PC-9 (cell line): ENCODE results near the gene DNMT3A. TPM values are rescaled to one million over a fixed set of nuclear protein-coding genes. Genes with fewer than 3 reads are reported as not detected.

ENCODE experiments used
- BruUV-seq: library from RNA; stranded (reverse); fragments of 400-500 nt; replicated peaks from 2 replicates; lab custom pipeline; 2021; lab: Mats Ljungman, UMichigan
- CTCF ChIA-PET: fragments of 300-600 bp; sonication (Branson Sonifier 250); formaldehyde crosslinking; loops from one replicate; lab custom pipeline; 2022; ENCODE audit warnings: antibody characterized with exemption; lab: Charles Lee
- POLR2A ChIA-PET: fragments of 300-600 bp; sonication (Branson Sonifier 250); formaldehyde crosslinking; loops from one replicate; lab custom pipeline; 2022; ENCODE audit warnings: antibody characterized with exemption; ENCODE audit not compliant: unreplicated experiment; lab: Charles Lee
- DNase-seq, 2 experiments: peaks; one replicate each; pipeline versions ENCODE4 v3.0.0 to v3.0.0-alpha.2; 2015 to 2022; ENCODE audit warnings: mixed read lengths in 1 of 2
- H2AFZ ChIP-seq: fragments of 200-600 bp; sonication (generic); 2 replicates; pipeline ENCODE4 v1.8.1; 2017; ENCODE audit warnings: antibody characterized with exemption
- H3F3A ChIP-seq: fragments of 200-600 bp; sonication (generic); 2 replicates; pipeline ENCODE4 v1.8.1; 2017; ENCODE audit warnings: antibody characterized with exemption, mild to moderate bottlenecking, low read depth; ENCODE audit not compliant: insufficient read depth
- H3K27ac ChIP-seq: fragments of 200-600 bp; sonication (generic); 2 replicates; pipeline ENCODE4 v1.6.1; 2016; ENCODE audit warnings: mixed run types
- H3K27me3 ChIP-seq: fragments of 200-600 bp; sonication (generic); 2 replicates; pipeline ENCODE4 v1.6.1; 2016; ENCODE audit warnings: low read depth, mixed run types; ENCODE audit not compliant: insufficient read depth
- H3K36me3 ChIP-seq: fragments of 200-600 bp; sonication (generic); 2 replicates; pipeline ENCODE4 v1.6.1; 2016; ENCODE audit warnings: low read depth, mixed run types
- H3K4me1 ChIP-seq: fragments of 200-600 bp; sonication (generic); replicated peaks from 2 replicates; pipeline ENCODE4 v1.6.1; 2016; ENCODE audit warnings: mixed run types; ENCODE audit not compliant: insufficient read depth
- H3K4me2 ChIP-seq: fragments of 200-600 bp; sonication (generic); 2 replicates; pipeline ENCODE4 v1.6.1; 2017; ENCODE audit warnings: mixed run types
- H3K4me3 ChIP-seq: fragments of 200-600 bp; sonication (generic); 2 replicates; pipeline ENCODE4 v1.6.1; 2016; ENCODE audit warnings: mixed run types
- H3K79me2 ChIP-seq: fragments of 200-600 bp; sonication (generic); 2 replicates; pipeline ENCODE4 v1.6.1; 2017; ENCODE audit warnings: low read depth, mixed run types
- H3K9me2 ChIP-seq: fragments of 200-600 bp; sonication (generic); 2 replicates; pipeline ENCODE4 v1.8.1; 2017; ENCODE audit warnings: mild to moderate bottlenecking; ENCODE audit not compliant: insufficient read depth
- H3K9me3 ChIP-seq: fragments of 200-600 bp; sonication (generic); 2 replicates; pipeline ENCODE4 v1.8.1; 2016; ENCODE audit warnings: low read depth; ENCODE audit not compliant: insufficient read depth
- H4K20me1 ChIP-seq: fragments of 200-600 bp; sonication (generic); 2 replicates; pipeline ENCODE4 v1.8.1; 2017; ENCODE audit not compliant: insufficient read depth
- CTCF ChIP-seq: fragments of 200-600 bp; sonication (generic); conservative IDR thresholded peaks from 2 replicates; pipeline ENCODE4 v1.6.1; 2017; ENCODE audit warnings: mixed run types, antibody characterized with exemption, mild to moderate bottlenecking, moderate library complexity
- EZH2 ChIP-seq: fragments of 200-600 bp; sonication (generic); IDR thresholded peaks from 2 replicates; pipeline ENCODE4 v1.8.0; 2017; ENCODE audit warnings: antibody characterized with exemption, low read depth
- intact Hi-C: fragments of 100-400 bp; cut with micrococcal nuclease; formaldehyde crosslinking; loops from one replicate; pipeline ENCODE4 v1.10.0; 2022; ENCODE audit not compliant: unreplicated experiment
- total RNA-seq: library from RNA; stranded (reverse); gene quantifications from 2 replicates; pipeline ENCODE4 v1.2.3, GENCODE V29; 2021

The DNMT3A gene
- total RNA-seq, 1 experiment from 2014 or later = 38.9 TPM

GRCh38 chr2:25293145-25293544 is 48.6 kb downstream of the DNMT3A start:
- intact Hi-C loops = no loop called here
- Histone ChIP-seq H3K79me2 (no peaks in the 10 kb centered on the region), H3K4me2 (no peak overlapping the region), H3K4me3 (no peak overlapping the region), H3F3A (peaks cover 4% of the 10 kb centered on the region; the same call in 1 of the 2 replicates), H3K9me3 (no peaks in the 10 kb centered on the region), H3K36me3 (no peaks in the 10 kb centered on the region), H3K27ac (no peak overlapping the region), H4K20me1 (no peaks in the 10 kb centered on the region), H3K9me2 (no peaks in the 10 kb centered on the region), H3K27me3 (no peaks in the 10 kb centered on the region), H2AFZ (no peak overlapping the region), H3K4me1 (no peaks in the 10 kb centered on the region)
- ChIA-PET POLR2A (no interaction called here), CTCF (no interaction called here)
- no TSS peak for BruUV-seq
- TF ChIP-seq EZH2 (no peak), CTCF (no peak)
- DNase-seq = no peak

- ChIA-PET CTCF (no interaction called here), POLR2A (no interaction called here)
- Histone ChIP-seq H3K4me3 (no peak overlapping the region), H4K20me1 (no peaks in the 10 kb centered on the region), H3K27me3 (no peaks in the 10 kb centered on the region), H3K4me1 (no peaks in the 10 kb centered on the region), H3K36me3 (no peaks in the 10 kb centered on the region), H2AFZ (no peak overlapping the region), H3F3A (peaks cover 4% of the 10 kb centered on the region; the same call in 1 of the 2 replicates), H3K27ac (no peak overlapping the region), H3K4me2 (no peak overlapping the region), H3K9me2 (no peaks in the 10 kb centered on the region), H3K79me2 (no peaks in the 10 kb centered on the region), H3K9me3 (no peaks in the 10 kb centered on the region)
- intact Hi-C loops = no loop called here
- TF ChIP-seq CTCF (no peak), EZH2 (no peak)
- no peak for DNase-seq
- BruUV-seq = no TSS peak
Measured at GRCh38 chr2:25292408-25292807, 49.3 kb downstream of the DNMT3A start.

GRCh38 chr2:25290811-25291495 is 50.8 kb downstream of the DNMT3A start:
- Histone ChIP-seq H3F3A (peaks cover 4% of the 10 kb centered on the region; the same call in 1 of the 2 replicates), H2AFZ (no peak overlapping the region), H3K36me3 (no peaks in the 10 kb centered on the region), H3K4me3 (no peak overlapping the region), H3K4me1 (no peaks in the 10 kb centered on the region), H3K9me2 (no peaks in the 10 kb centered on the region), H3K9me3 (no peaks in the 10 kb centered on the region), H4K20me1 (no peaks in the 10 kb centered on the region), H3K4me2 (no peak overlapping the region), H3K27ac (no peak overlapping the region), H3K79me2 (no peaks in the 10 kb centered on the region), H3K27me3 (no peaks in the 10 kb centered on the region)
- CTCF ChIA-PET = no interaction called here
- no peak for DNase-seq
- POLR2A ChIA-PET = no interaction called here
- intact Hi-C loops = no loop called here
- TF ChIP-seq CTCF = no peak
- no peak for TF ChIP-seq EZH2
- no TSS peak for BruUV-seq
